Naive thymus-derived CD4-positive, alpha-beta T cell (primary cell): Measurements from ENCODE around the gene RELN. TPM values are rescaled to one million over a fixed set of nuclear protein-coding genes. Genes with fewer than 3 reads are reported as not detected.
"Not testable (repeated sequence)": the region's sequence is repeated elsewhere in the genome, so short reads cannot be mapped to it uniquely, and the experiment has no call there.

Experiments
- ATAC-seq: fragments of 150-1000 bp; cut with Tn5 transposase; 2 replicates; pipeline ENCODE4 v1.10.0; 2021; ENCODE audit warnings: mild to moderate bottlenecking, moderate library complexity
- CTCF ChIA-PET: fragments of 350-600 bp; sonication (Branson Sonifier 250); formaldehyde crosslinking; loops from one replicate; lab custom pipeline; 2021; ENCODE audit warnings: antibody characterized with exemption; lab: Charles Lee
- POLR2A ChIA-PET: fragments of 350-600 bp; sonication (Branson Sonifier 250); formaldehyde crosslinking; loops from one replicate; lab custom pipeline; 2021; ENCODE audit warnings: antibody characterized with exemption, inconsistent platforms; lab: Charles Lee
- DNase-seq, 9 donors: peaks; one replicate each; pipeline versions ENCODE4 v3.0.0 to v3.0.0-alpha.2; 2020 to 2022; ENCODE audit warnings: mixed read lengths in 1 of 9
- H3K27ac ChIP-seq: one replicate; pipeline ENCODE4 v1.7.0; 2013; ENCODE audit warnings: mild to moderate bottlenecking, low read depth, low read length, moderate library complexity
- H3K27me3 ChIP-seq, 2 donors: one replicate each; pipeline ENCODE4 v1.7.0; 2013; ENCODE audit warnings: low read length in 2 of 2, mild to moderate bottlenecking in 2 of 2, moderate library complexity in 2 of 2; ENCODE audit not compliant: control insufficient read depth in 2 of 2, insufficient read depth in 2 of 2
- H3K36me3 ChIP-seq, 3 experiments: 1 replicate in 2 of 3; 2 replicates in 1 of 3; pipeline ENCODE4 v1.7.0; 2013; ENCODE audit warnings: low read length in 3 of 3, mild to moderate bottlenecking in 3 of 3, moderate library complexity in 1 of 3; ENCODE audit not compliant: insufficient read depth in 3 of 3, control insufficient read depth in 2 of 3
- H3K4me1 ChIP-seq, 2 donors: one replicate each; pipeline ENCODE4 v1.7.0; 2013; ENCODE audit warnings: low read length in 2 of 2, mild to moderate bottlenecking in 2 of 2, moderate library complexity in 1 of 2; ENCODE audit not compliant: control insufficient read depth in 2 of 2, insufficient read depth in 2 of 2
- H3K4me3 ChIP-seq: 2 replicates; pipeline ENCODE4 v1.7.0; 2013; ENCODE audit warnings: mild to moderate bottlenecking, low read length
- H3K9me3 ChIP-seq, 3 experiments: 1 replicate in 2 of 3; 2 replicates in 1 of 3; pipeline ENCODE4 v1.7.0; 2013; ENCODE audit warnings: low read length in 3 of 3; ENCODE audit not compliant: control insufficient read depth in 2 of 3
- H3K27ac Mint-ChIP-seq, 9 donors: one replicate each; pipeline ENCODE4 v1.8.0; 2020 to 2022; ENCODE audit warnings: mixed read lengths in 9 of 9, mild to moderate bottlenecking in 8 of 9, moderate library complexity in 5 of 9, inconsistent platforms in 2 of 9
- H3K27me3 Mint-ChIP-seq, 5 donors: one replicate each; pipeline ENCODE4 v1.8.0; 2021 to 2022; ENCODE audit warnings: mixed read lengths in 5 of 5, mild to moderate bottlenecking in 1 of 5
- H3K36me3 Mint-ChIP-seq, 5 donors: one replicate each; pipeline ENCODE4 v1.8.0; 2020 to 2022; ENCODE audit warnings: mixed read lengths in 5 of 5, mild to moderate bottlenecking in 3 of 5, inconsistent platforms in 1 of 5
- H3K4me1 Mint-ChIP-seq, 7 donors: one replicate each; pipeline ENCODE4 v1.8.0; 2020 to 2022; ENCODE audit warnings: mixed read lengths in 7 of 7, mild to moderate bottlenecking in 3 of 7, inconsistent platforms in 1 of 7
- H3K4me3 Mint-ChIP-seq, 10 donors: one replicate each; pipeline ENCODE4 v1.8.0; 2020 to 2022; ENCODE audit warnings: mild to moderate bottlenecking in 10 of 10, mixed read lengths in 10 of 10, moderate library complexity in 6 of 10, inconsistent platforms in 2 of 10
- H3K9me3 Mint-ChIP-seq, 11 donors: one replicate each; pipeline ENCODE4 v1.8.0; 2020 to 2022; ENCODE audit warnings: mixed read lengths in 11 of 11, mild to moderate bottlenecking in 4 of 11, inconsistent platforms in 1 of 11, moderate library complexity in 1 of 11
- intact Hi-C, 2 donors: fragments of 100-400 bp; cut with micrococcal nuclease; formaldehyde crosslinking; loops; one replicate each; pipeline ENCODE4 v1.15.1; 2023
- polyA plus RNA-seq, 2 donors: library from polyadenylated mRNA; unstranded; fragments of 300-500 nt; fragmentation: Illumina TruSeq; gene quantifications; one replicate each; pipeline ENCODE4 v1.2.3, GENCODE V29; 2021
- total RNA-seq, 6 experiments: library from RNA in 5 of 6; stranded (reverse) in 5 of 6; gene quantifications; 1 replicate in 5 of 6; 2 replicates in 1 of 6; pipeline ENCODE4 v1.2.3 and lab custom pipeline; 2021 to 2026

Gene RELN
- total and polyA plus RNA-seq, 7 experiments from 2014 or later = not detected

- H3K9me3 ChIP-seq, POLR2A ChIA-PET, H3K4me1 ChIP-seq, ATAC-seq, H3K36me3 ChIP-seq, H3K27me3 ChIP-seq, H3K27ac ChIP-seq, CTCF ChIA-PET, H3K4me3 ChIP-seq, H3K4me1 Mint-ChIP-seq, DNase-seq, H3K4me3 Mint-ChIP-seq, intact Hi-C loops, H3K9me3 Mint-ChIP-seq, H3K27ac Mint-ChIP-seq, H3K36me3 Mint-ChIP-seq: not testable (repeated sequence)
- peaks cover 3 to 30% (median 20%) of the 10 kb centered on the region in 5 donors for H3K27me3 Mint-ChIP-seq
These were observed 502.6 kb downstream of the RELN start for GRCh38 chr7:103486873-103487272.

- H3K9me3 ChIP-seq = no peaks in the 10 kb centered on the region
- Mint-ChIP-seq H3K9me3 (no peaks in the 10 kb centered on the region), H3K4me3 (no peak overlapping the region), H3K4me1 (no peaks in the 10 kb centered on the region), H3K27ac (no peak overlapping the region), H3K36me3 (no peaks in the 10 kb centered on the region), H3K27me3 (peaks cover 9 to 37% (median 29%) of the 10 kb centered on the region in 5 donors)
- intact Hi-C loops = no loop called here
- H3K27me3 ChIP-seq = peaks cover 0 to 2% of the 10 kb centered on the region in 2 donors
- ChIA-PET CTCF (no interaction called here), POLR2A (no interaction called here)
- no peak overlapping the region for H3K4me3 ChIP-seq
- ATAC-seq (no peak), DNase-seq (no peak)
- H3K4me1 ChIP-seq = no peaks in the 10 kb centered on the region
- no peak overlapping the region for H3K27ac ChIP-seq
- H3K36me3 ChIP-seq = no peaks in the 10 kb centered on the region
These were observed 508.7 kb downstream of the RELN start for GRCh38 chr7:103480771-103481170.

DNA sequence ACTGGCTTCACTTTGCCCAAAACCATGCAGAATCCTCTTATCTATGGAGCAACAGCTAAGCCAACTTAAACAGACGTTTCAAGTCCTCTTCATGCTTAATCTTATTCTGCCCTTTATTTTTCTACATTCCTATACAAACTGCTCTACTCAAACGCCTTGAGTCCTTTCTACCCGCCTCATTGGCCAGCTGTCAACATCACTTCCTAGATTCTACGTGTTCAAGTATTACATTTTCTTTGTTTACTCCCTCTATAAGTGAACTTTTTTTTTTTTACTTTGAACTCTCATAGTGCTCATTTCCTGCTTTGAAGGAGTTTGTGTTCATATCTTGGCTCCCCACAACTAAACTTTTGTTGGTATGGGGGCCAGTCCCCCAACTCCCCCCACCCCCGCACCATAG is 514.5 kb downstream of the RELN start:
- H3K4me3 Mint-ChIP-seq = no peak overlapping the region
- H3K4me3 ChIP-seq = no peak overlapping the region
- intact Hi-C loops = no loop called here

GRCh38 chr7:103469095-103469948 is 520.1 kb downstream of the RELN start:
- H3K27ac ChIP-seq = no peak overlapping the region
- ChIA-PET CTCF (no interaction called here), POLR2A (no interaction called here)
- no peak overlapping the region for H3K4me3 ChIP-seq
- intact Hi-C loops = no loop called here
- H3K4me1 ChIP-seq = no peaks in the 10 kb centered on the region
- H3K9me3 Mint-ChIP-seq = no peaks in the 10 kb centered on the region
- H3K4me3 Mint-ChIP-seq = no peak overlapping the region
- H3K27me3 ChIP-seq = no peaks in the 10 kb centered on the region
- ATAC-seq (no peak), DNase-seq (no peak)
- no peaks in the 10 kb centered on the region for H3K4me1 Mint-ChIP-seq
- H3K36me3 Mint-ChIP-seq = no peaks in the 10 kb centered on the region
- H3K27ac Mint-ChIP-seq = no peak overlapping the region
- H3K9me3 ChIP-seq = no peaks in the 10 kb centered on the region
- H3K36me3 ChIP-seq = no peaks in the 10 kb centered on the region
- H3K27me3 Mint-ChIP-seq = peaks cover 23 to 34% (median 28%) of the 10 kb centered on the region in 5 donors

More for the DNA sequence above, 514.5 kb downstream of the RELN start:
- H3K27me3 Mint-ChIP-seq = peaks cover 25 to 61% (median 28%) of the 10 kb centered on the region in 5 donors
- H3K27me3 ChIP-seq = no peaks in the 10 kb centered on the region
- peaks cover 0 to 5% (median 0%) of the 10 kb centered on the region in 7 donors for H3K4me1 Mint-ChIP-seq
- no peak overlapping the region for H3K27ac Mint-ChIP-seq
- H3K9me3 Mint-ChIP-seq = no peaks in the 10 kb centered on the region
- H3K36me3 Mint-ChIP-seq = no peaks in the 10 kb centered on the region
- no peak overlapping the region for H3K27ac ChIP-seq
- DNase-seq (no peak), ATAC-seq (no peak)
- CTCF ChIA-PET = no interaction called here
- H3K4me1 ChIP-seq = no peaks in the 10 kb centered on the region
- no peaks in the 10 kb centered on the region for H3K9me3 ChIP-seq
- POLR2A ChIA-PET = interaction anchor here (0.7 kb wide), 1 partner anchor 18 kb away, joined by 4 read pairs; no protein-coding TSS in a partner anchor
- no peaks in the 10 kb centered on the region for H3K36me3 ChIP-seq

- Mint-ChIP-seq H3K36me3 (no peaks in the 10 kb centered on the region), H3K4me3 (no peak overlapping the region), H3K4me1 (no peaks in the 10 kb centered on the region), H3K27ac (no peak overlapping the region), H3K9me3 (peaks cover 0 to 4% (median 0%) of the 10 kb centered on the region in 11 donors), H3K27me3 (peaks cover 24 to 32% (median 26%) of the 10 kb centered on the region in 5 donors)
- intact Hi-C loops = no loop called here
- Histone ChIP-seq H3K36me3 (no peaks in the 10 kb centered on the region), H3K27ac (no peak overlapping the region), H3K9me3 (no peaks in the 10 kb centered on the region), H3K4me1 (no peaks in the 10 kb centered on the region), H3K27me3 (no peaks in the 10 kb centered on the region), H3K4me3 (no peak overlapping the region)
- ATAC-seq (no peak), DNase-seq (no peak)
- ChIA-PET POLR2A (no interaction called here), CTCF (no interaction called here)
These were observed 522.6 kb downstream of the RELN start for GRCh38 chr7:103466814-103467213.

GRCh38 chr7:103462358-103462757 is 527.1 kb downstream of the RELN start:
- DNase-seq = no peak
- Histone ChIP-seq H3K4me3 (no peak overlapping the region), H3K27me3 (no peaks in the 10 kb centered on the region), H3K27ac (no peak overlapping the region), H3K36me3 (no peaks in the 10 kb centered on the region), H3K9me3 (no peaks in the 10 kb centered on the region), H3K4me1 (no peaks in the 10 kb centered on the region)
- Mint-ChIP-seq H3K9me3 (peaks cover 0 to 4% (median 0%) of the 10 kb centered on the region in 11 donors), H3K36me3 (no peaks in the 10 kb centered on the region), H3K27me3 (peaks cover 10 to 32% (median 23%) of the 10 kb centered on the region in 5 donors), H3K27ac (no peak overlapping the region), H3K4me3 (no peak overlapping the region), H3K4me1 (no peaks in the 10 kb centered on the region)
- ATAC-seq = no peak
- intact Hi-C loops = no loop called here
- POLR2A ChIA-PET = no interaction called here
- CTCF ChIA-PET = no interaction called here
